Panc1 (cell line): ENCODE results near the gene LY86. TPM values are rescaled to one million over a fixed set of nuclear protein-coding genes. Genes with fewer than 3 reads are reported as not detected.
A peak's percentile ranks its signal among the peaks of the same experiment; 100 is the strongest.

Experiments
- ATAC-seq: fragments of 200-7000 bp; cut with Tn5 transposase; 2 replicates; pipeline ENCODE4 v1.9.1; 2020; ENCODE audit warnings: mild to moderate bottlenecking, moderate library complexity
- BruUV-seq: library from RNA; stranded (reverse); fragments of 400-500 nt; replicated peaks from 2 replicates; lab custom pipeline; 2021; lab: Mats Ljungman, UMichigan
- CTCF ChIA-PET: fragments of 300-600 bp; sonication (Branson Sonifier 250); formaldehyde crosslinking; loops from one replicate; lab custom pipeline; 2022; ENCODE audit warnings: antibody characterized with exemption; lab: Charles Lee
- POLR2A ChIA-PET: fragments of 300-600 bp; sonication (Branson Sonifier 250); formaldehyde crosslinking; loops from one replicate; lab custom pipeline; 2022; ENCODE audit warnings: antibody characterized with exemption; lab: Charles Lee
- DNase-seq: peaks from one replicate; pipeline ENCODE4 v3.0.0-alpha.2; 2010; ENCODE audit warnings: low read depth, low spot score
- H3K27ac ChIP-seq: 2 replicates; pipeline ENCODE4 v1.5.1; 2011; ENCODE audit warnings: mild to moderate bottlenecking, low read length, inconsistent platforms
- H3K27me3 ChIP-seq: fragments of 200-500 bp; sonication (Bioruptor generic); 2 replicates; pipeline ENCODE4 v1.6.0; 2014; ENCODE audit warnings: low read length, inconsistent platforms; ENCODE audit not compliant: control insufficient read depth, insufficient read depth
- H3K36me3 ChIP-seq: fragments of 200-500 bp; sonication (Bioruptor generic); 2 replicates; pipeline ENCODE4 v1.5.1; 2014; ENCODE audit warnings: inconsistent platforms, mild to moderate bottlenecking, low read length, moderate library complexity; ENCODE audit not compliant: control insufficient read depth, insufficient read depth
- H3K4me1 ChIP-seq: 2 replicates; pipeline ENCODE4 v1.5.1; 2011; ENCODE audit warnings: inconsistent platforms, mild to moderate bottlenecking, low read length, moderate library complexity; ENCODE audit not compliant: control insufficient read depth, insufficient read depth
- H3K4me3 ChIP-seq, 2 experiments: 2 replicates each; pipeline ENCODE4 v1.5.1; 2011 to 2012; ENCODE audit warnings: low read depth in 2 of 2, low read length in 2 of 2, mild to moderate bottlenecking in 2 of 2, inconsistent platforms in 1 of 2, moderate library complexity in 1 of 2
- H3K9me3 ChIP-seq: fragments of 200-500 bp; sonication (Bioruptor generic); 2 replicates; pipeline ENCODE4 v1.5.1; 2014; ENCODE audit warnings: low read depth, mild to moderate bottlenecking, inconsistent platforms, low read length, moderate library complexity; ENCODE audit not compliant: control insufficient read depth, insufficient read depth
- CTCF ChIP-seq: fragments of 450-650 bp; IDR thresholded peaks from 2 replicates; pipeline ENCODE4 v1.5.1; 2017; ENCODE audit warnings: mild to moderate bottlenecking
- POLR2AphosphoS5 ChIP-seq: IDR thresholded peaks from 2 replicates; pipeline ENCODE4 v1.6.1; 2012; ENCODE audit warnings: mild to moderate bottlenecking, low read depth, low read length, moderate library complexity
- REST ChIP-seq, 2 experiments: IDR thresholded peaks; 2 replicates each; pipeline ENCODE4 v1.6.1; 2011 to 2012; ENCODE audit warnings: low read depth in 2 of 2, control low read depth in 1 of 2, low read length in 1 of 2, mild to moderate bottlenecking in 1 of 2, moderate library complexity in 1 of 2; ENCODE audit not compliant: insufficient read depth in 1 of 2
- SIN3A ChIP-seq: IDR thresholded peaks from 2 replicates; pipeline ENCODE4 v1.6.1; 2012; ENCODE audit warnings: low read depth, mild to moderate bottlenecking, low read length, moderate library complexity, borderline replicate concordance; ENCODE audit not compliant: insufficient read depth
- TCF7L2 ChIP-seq: IDR thresholded peaks from 2 replicates; pipeline ENCODE4 v1.6.1; 2011; ENCODE audit warnings: mild to moderate bottlenecking, low read depth, low read length, inconsistent platforms
- in situ Hi-C: cut with HindIII; loops from 2 replicates; pipeline ENCODE4 v1.10.0; 2016; ENCODE audit warnings: low sequenced_read_pairs, low pct_unique_long_range_greater_than_20kb
- intact Hi-C: fragments of 100-400 bp; cut with micrococcal nuclease; formaldehyde crosslinking; loops from one replicate; pipeline ENCODE4 v1.10.0; 2022; ENCODE audit not compliant: unreplicated experiment
- total RNA-seq: library from RNA; stranded (reverse); gene quantifications from one replicate; pipeline ENCODE4 v1.2.1, GENCODE V29; 2021; ENCODE audit not compliant: unreplicated experiment

LY86 gene
- total RNA-seq, 1 experiment from 2014 or later, result not detected

GRCh38 chr6:6686176-6686575 lies 97.7 kb downstream of the LY86 start:
- Histone ChIP-seq H3K27ac (peak overlapping the region; percentile 82), H3K4me1 (peaks cover 7% of the 10 kb centered on the region; the same call in 1 of the 2 replicates), H3K9me3 (no peaks in the 10 kb centered on the region), H3K4me3 (peak overlapping the region; percentile 43 to 70), H3K36me3 (no peaks in the 10 kb centered on the region; the same call in 1 of the 2 replicates), H3K27me3 (no peaks in the 10 kb centered on the region; the same call in 1 of the 2 replicates)
- no TSS peak for BruUV-seq
- ChIA-PET POLR2A (no interaction called here), CTCF (interaction anchor here (0.7 to 1.5 kb wide), 2 partner anchors 10 to 248 kb away, joined by 3 to 7 read pairs; no protein-coding TSS in a partner anchor)
- DNase-seq (no peak), ATAC-seq (no peak)
- TF ChIP-seq POLR2AphosphoS5 (no peak), REST (IDR thresholded peaks at IDR 0.05; ENCODE audit: insufficient read depth in 1 of 2, low read depth in 2 of 2, low read length in 1 of 2) (no peak), CTCF (no peak), SIN3A (no peak), TCF7L2 (no peak)
- intact Hi-C loops (no loop called here), in situ Hi-C loops (no loop called here)

GRCh38 chr6:6686748-6687601 lies 98.5 kb downstream of the LY86 start:
- peak overlapping the region; percentile 82 for H3K27ac ChIP-seq
- DNase-seq (no peak), ATAC-seq (peak; percentile 93)
- no peaks in the 10 kb centered on the region; the same call in 1 of the 2 replicates for H3K36me3 ChIP-seq
- no TSS peak for BruUV-seq
- ChIA-PET CTCF (interaction anchor here (0.7 to 1.5 kb wide), 3 partner anchors 10 to 247 kb away, joined by 3 to 7 read pairs (median 5); no protein-coding TSS in a partner anchor), POLR2A (no interaction called here)
- intact Hi-C loops, result no loop called here
- peak overlapping the region; percentile 46 to 70 for H3K4me3 ChIP-seq
- no peaks in the 10 kb centered on the region for H3K9me3 ChIP-seq
- in situ Hi-C loops, result no loop called here
- no peaks in the 10 kb centered on the region; the same call in 1 of the 2 replicates for H3K27me3 ChIP-seq
- TF ChIP-seq POLR2AphosphoS5, result no peak
- TF ChIP-seq TCF7L2, result no peak
- TF ChIP-seq CTCF, result no peak
- TF ChIP-seq REST (IDR thresholded peaks at IDR 0.05; ENCODE audit: insufficient read depth in 1 of 2, low read depth in 2 of 2, low read length in 1 of 2), result no peak
- no peak for TF ChIP-seq SIN3A
- H3K4me1 ChIP-seq, result peaks cover 7% of the 10 kb centered on the region; the same call in 1 of the 2 replicates
